HG02938 (cell line): ENCODE measurements around the gene WDR93.

ENCODE experiments used
- ATAC-seq: cut with Tn5 transposase; IDR thresholded peaks from one replicate; pipeline ENCODE4 v1.9.1; 2021; ENCODE audit warnings: mild to moderate bottlenecking, moderate library complexity; ENCODE audit not compliant: unreplicated experiment

WDR93 gene

GRCh38 chr15:89690276-89691218 is at the start of gene WDR93, which contains the start of gene PEX11A:
Gene WDR93, plus strand, starts transcription at chr15:89690811. Its CDS starts 10,936 bp downstream, at chr15:89701747.
Gene PEX11A, minus strand, starts transcription at chr15:89690754. Its CDS starts 122 bp downstream, at chr15:89690632.
- peak; percentile 54 for ATAC-seq

GRCh38 chr15:89641053-89641452 is 49.6 kb upstream of the WDR93 start:
- ATAC-seq: no peak

GRCh38 chr15:89642106-89642505 is 48.5 kb upstream of the WDR93 start:
- ATAC-seq: no peak

DNA sequence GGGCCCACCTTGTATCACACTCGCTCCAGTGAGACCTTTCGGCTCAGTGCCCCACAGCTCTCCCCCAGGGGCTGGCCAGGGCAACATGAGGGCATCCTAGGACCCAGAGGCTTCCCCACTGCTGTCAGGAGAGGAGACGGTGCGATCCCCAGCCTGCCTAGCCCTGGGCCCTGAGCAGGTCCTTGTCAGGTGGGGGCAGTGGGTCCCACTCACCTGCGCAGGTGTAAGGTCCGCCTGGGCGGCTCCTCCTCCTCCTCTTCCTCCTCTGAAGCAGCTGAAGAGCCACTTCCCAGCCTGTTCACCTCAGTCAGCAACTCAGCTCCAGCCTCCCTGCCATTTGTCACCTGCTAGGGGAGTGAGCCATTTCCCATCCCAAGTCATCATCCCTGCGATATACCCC is 44.9 kb upstream of the WDR93 start:
- no peak for ATAC-seq

GRCh38 chr15:89646416-89647141 is 44.0 kb upstream of the WDR93 start:
- ATAC-seq: no peak

- no peak for ATAC-seq
Observed at GRCh38 chr15:89647191-89647851, 43.3 kb upstream of the WDR93 start.

DNA sequence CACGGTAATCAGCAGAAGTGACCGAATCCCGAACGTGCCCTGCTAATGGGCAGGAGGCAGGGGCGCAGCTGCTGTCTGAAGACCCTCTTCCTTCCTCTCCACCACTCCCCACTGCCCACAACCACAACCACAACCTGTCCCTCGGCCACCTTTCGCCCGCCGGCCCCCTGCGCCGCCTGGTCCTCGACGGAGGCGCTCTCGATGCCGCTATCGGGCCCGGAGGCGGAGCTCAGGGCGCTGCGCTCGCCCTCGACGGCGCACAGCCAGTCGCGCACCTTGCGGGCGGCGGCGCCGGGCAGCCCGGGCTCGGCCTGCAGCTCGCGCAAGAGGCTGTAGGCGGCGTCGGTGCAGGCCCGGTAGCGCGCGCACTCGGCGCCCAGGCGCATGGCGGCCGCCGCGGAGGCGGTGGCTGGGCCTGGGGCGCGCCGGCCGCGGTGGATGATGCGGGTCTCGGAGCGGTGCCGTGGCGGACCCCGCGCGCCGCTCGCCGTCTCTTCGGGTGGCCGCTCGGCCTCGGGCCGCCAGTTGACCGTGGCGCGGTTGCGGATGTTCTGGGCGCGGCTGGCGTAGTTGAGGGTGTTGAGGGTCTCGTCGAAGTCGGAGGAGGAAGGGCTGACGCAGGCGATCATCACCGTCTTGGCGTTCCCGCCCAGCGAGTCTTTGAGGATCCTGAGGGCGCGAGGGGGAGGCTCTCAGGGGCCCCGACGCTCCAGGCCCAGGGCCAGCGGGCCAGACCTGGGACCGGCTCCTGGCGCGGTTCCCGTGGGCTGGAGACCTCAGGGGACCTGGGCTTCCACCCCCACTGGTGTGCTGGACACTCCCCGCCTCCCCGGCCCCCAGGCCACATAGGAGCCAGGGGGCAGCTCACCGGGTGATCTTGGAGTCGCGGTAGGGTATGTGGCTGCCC is 42.3 kb upstream of the WDR93 start:
- no peak for ATAC-seq

DNA sequence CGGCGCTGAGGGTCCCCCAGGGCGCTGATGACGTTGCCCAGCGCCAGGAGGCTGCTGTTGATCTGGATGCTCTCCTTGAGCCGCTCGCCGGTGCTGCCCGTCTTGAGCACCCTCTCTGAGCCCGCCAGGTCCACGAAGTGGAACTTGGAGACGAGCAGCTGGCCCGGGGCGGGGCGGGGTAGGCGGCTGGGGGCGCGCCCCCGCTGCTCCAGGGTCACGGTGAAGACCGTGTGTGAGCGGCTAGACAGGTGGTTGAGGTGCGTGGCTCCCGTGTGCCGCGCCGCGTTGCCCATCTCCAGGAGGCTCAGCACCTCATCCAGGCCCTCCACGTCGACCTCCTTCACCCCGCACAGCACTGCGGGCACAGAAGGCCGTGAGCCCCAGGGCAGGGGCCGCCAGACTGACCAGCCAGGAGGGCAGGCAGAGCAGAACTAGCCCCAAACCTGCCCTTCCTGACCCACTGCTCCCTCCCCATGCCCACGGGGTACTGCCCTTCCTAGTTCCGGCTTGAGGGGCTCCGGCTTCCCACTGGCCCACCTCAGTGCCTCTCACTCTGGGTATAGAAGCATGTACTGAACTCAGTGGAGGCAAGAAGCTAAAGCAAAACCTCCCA is 41.5 kb upstream of the WDR93 start:
- no peak for ATAC-seq

DNA sequence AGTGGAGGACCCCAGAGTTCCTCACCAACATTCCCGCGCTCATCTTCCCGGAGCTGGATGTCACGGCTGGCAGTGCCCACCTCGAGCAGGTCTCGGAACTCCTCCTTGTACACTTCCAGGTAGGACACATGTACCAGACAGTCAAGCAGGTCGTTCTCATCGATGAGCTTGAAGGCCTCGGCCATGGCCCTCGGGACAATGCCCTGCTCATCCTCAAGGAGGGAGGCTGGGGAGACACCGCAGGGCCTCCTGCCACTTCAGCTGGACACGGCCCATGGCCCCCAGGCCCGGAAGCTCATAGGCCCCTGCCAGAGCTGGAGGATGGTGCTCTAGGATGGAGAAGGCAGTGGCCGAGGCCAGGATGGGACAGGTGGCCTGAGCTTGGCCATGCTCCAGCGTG is 40.9 kb upstream of the WDR93 start:
- ATAC-seq: no peak

GRCh38 chr15:89652131-89652530 is 38.5 kb upstream of the WDR93 start:
- ATAC-seq: no peak

DNA sequence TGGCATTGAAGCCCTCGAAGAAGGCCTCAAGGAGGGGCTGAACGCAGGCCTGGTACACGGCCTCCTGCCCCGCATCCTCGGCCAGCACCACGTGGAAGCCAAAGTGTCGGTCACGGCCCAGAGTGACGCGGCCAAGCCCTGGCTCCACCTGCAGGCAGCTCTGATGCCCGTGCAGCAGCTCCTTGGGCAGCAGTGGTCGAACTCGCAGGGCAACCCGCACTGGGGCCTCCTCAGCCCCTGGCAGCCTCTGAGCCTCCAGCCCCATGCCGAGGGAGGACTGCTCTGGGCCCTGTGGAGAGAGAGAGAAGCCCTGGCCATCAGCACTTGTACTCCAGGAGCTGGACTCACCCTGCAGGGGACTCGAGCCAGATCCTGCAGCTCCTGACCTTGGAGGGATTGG is 37.9 kb upstream of the WDR93 start:
- no peak for ATAC-seq

DNA sequence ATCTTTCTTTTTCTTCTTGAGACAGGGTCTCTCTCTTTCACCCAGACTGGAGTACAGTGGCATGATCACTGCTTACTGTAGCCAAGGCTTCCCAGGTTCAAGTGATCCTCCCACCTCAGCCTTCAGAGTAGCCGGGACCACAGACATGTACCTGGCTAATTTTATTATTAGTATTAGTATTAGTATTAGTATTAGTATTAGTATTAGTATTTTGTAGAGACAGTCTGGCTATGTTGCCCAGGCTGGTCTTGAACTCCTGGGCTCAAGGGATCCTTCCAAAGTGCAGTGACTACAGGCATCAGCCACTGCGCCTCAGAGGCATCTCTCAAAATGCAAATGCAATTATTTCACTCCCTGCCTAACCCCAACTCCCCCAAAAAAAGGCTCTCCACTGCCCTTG is 37.0 kb upstream of the WDR93 start:
- ATAC-seq: no peak

- ATAC-seq: no peak
Observed at GRCh38 chr15:89654301-89654761, 36.3 kb upstream of the WDR93 start.

GRCh38 chr15:89654847-89655805 is 35.5 kb upstream of the WDR93 start, which contains the start of gene KIF7:
Gene KIF7, minus strand, starts transcription at chr15:89655467. Its CDS starts 2,537 bp downstream, at chr15:89652930.
- no peak for ATAC-seq

DNA sequence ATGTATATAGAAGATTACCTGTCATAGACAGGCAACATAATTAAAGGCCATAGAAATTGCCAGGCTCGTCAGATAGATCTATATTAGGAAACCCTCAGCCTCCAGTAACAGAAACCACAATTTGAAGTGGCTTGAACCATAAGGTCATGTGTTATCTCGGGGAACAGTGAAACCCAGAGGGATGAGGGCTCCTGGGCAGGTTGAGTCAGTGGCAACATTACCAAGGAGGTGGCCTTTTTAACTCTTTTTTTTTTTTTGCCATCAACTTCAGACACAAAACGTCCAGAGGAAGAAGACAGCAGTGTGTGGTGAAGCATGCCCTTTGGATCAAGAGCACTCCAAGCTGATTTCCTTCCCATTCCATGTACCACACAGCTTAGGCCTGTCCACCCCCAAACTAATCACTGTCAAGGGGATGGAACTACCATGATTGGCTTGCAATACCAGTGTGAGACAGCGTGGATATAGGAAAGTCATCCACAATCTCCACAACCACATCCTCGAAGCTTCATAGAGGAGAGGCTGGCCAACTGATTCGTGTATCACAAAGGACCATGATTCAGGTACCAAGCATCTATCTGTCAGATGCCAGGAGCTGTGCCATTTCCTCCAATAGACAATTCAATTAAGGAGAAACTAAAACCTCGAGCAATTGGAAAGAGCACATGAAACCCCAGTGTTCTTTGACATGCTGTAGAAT is 34.3 kb upstream of the WDR93 start:
- no peak for ATAC-seq

DNA sequence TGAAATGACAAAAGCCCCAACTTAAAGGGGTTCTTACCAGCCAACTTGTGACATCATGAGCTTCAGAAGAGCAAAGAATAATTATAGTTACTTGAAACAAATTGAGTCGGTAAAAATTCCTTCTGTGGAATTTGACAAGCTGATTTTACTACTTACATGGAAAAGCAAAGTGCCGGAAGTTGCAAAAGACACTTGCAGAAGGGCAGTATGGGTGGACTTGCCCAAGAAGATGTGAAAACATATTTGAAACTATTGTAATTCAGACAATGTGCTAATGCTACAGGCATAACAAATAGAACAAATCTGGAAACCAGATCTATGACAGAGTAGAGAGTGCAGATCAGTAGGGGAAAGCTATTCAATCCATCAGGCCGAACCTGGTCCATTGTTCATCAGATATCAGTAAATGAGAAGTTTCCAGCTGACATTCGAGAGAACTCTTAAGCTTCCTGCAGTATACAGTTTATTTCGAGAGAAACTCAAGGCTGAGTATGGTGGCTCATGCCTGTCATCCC is 32.9 kb upstream of the WDR93 start:
- no peak for ATAC-seq

- no peak for ATAC-seq
Observed at GRCh38 chr15:89659295-89659694, 31.3 kb upstream of the WDR93 start.

GRCh38 chr15:89660556-89660955 is 30.1 kb upstream of the WDR93 start:
- no peak for ATAC-seq
